H1 (cell line): ENCODE measurements around the gene LPP.

Experiments
- BCL11A ChIP-seq, 2 experiments: IDR thresholded peaks; one replicate each; pipeline ENCODE4 v1.6.1; 2011; ENCODE audit warnings: low read depth in 2 of 2, low read length in 2 of 2, mild to moderate bottlenecking in 2 of 2
- CBX5 ChIP-seq: fragments of 300-800, 300-1000 bp; sonication (generic); IDR thresholded peaks from 2 replicates; pipeline ENCODE4 v1.7.1; 2016; ENCODE audit warnings: antibody characterized with exemption, low read length, low read depth
- CEBPB ChIP-seq: IDR thresholded peaks from 2 replicates; pipeline ENCODE4 v1.6.1; 2012; ENCODE audit warnings: low read depth, low read length
- CREB1 ChIP-seq: IDR thresholded peaks from 2 replicates; pipeline ENCODE4 v1.6.1; 2012; ENCODE audit warnings: inconsistent platforms
- EGR1 ChIP-seq: IDR thresholded peaks from 2 replicates; pipeline ENCODE4 v1.6.1; 2011; ENCODE audit warnings: low read depth, low read length, borderline replicate concordance
- EP300 ChIP-seq, 2 experiments: IDR thresholded peaks; 1 replicate in 1 of 2; 2 replicates in 1 of 2; pipeline ENCODE4 v1.6.1; 2011 to 2012; ENCODE audit warnings: low read depth in 2 of 2, low read length in 2 of 2, mild to moderate bottlenecking in 2 of 2, borderline replicate concordance in 1 of 2, inconsistent platforms in 1 of 2, moderate library complexity in 1 of 2
- EZH2 ChIP-seq: fragments of 200-600 bp; sonication (generic); IDR thresholded peaks from 2 replicates; pipeline ENCODE4 v1.7.1; 2012; ENCODE audit warnings: low read depth, mild to moderate bottlenecking, moderate library complexity, low read length, inconsistent platforms; ENCODE audit not compliant: severe bottlenecking
- POLR2A ChIP-seq, 2 experiments: IDR thresholded peaks; 1 replicate in 1 of 2; 2 replicates in 1 of 2; pipeline ENCODE4 v1.6.1; 2011; ENCODE audit warnings: low read depth in 2 of 2, low read length in 2 of 2, mild to moderate bottlenecking in 2 of 2; ENCODE audit errors: control extremely low read depth in 1 of 2
- POLR2AphosphoS5 ChIP-seq: IDR thresholded peaks from 2 replicates; pipeline ENCODE4 v1.6.1; 2011; ENCODE audit warnings: low read depth, low read length
- RNF2 ChIP-seq: fragments of 200-900, 300-1000 bp; sonication (generic); IDR thresholded peaks from 2 replicates; pipeline ENCODE4 v1.7.1; 2016; ENCODE audit warnings: borderline replicate concordance, low read depth, mild to moderate bottlenecking, antibody characterized with exemption, low read length; ENCODE audit not compliant: poor library complexity, severe bottlenecking; ENCODE audit errors: missing control alignments
- SIN3A ChIP-seq, 2 experiments: IDR thresholded peaks in 1 of 2; conservative IDR thresholded peaks in 1 of 2; 2 replicates each; pipeline ENCODE4 v1.6.1; 2011 to 2012; ENCODE audit warnings: low read length in 2 of 2, improper control_type of control experiment in 1 of 2, low read depth in 1 of 2, mild to moderate bottlenecking in 1 of 2
- SP1 ChIP-seq: IDR thresholded peaks from 2 replicates; pipeline ENCODE4 v1.6.1; 2011; ENCODE audit warnings: low read depth, low read length
- TBP ChIP-seq: IDR thresholded peaks from 2 replicates; pipeline ENCODE4 v1.6.1; 2011; ENCODE audit warnings: low read depth, low read length, improper control_type of control experiment
- TF ChIP-seq, protein P1 (sequence below), 3 experiments: IDR thresholded peaks; 1 replicate in 2 of 3; 2 replicates in 1 of 3; pipeline versions ENCODE4 v1.5.1 to v1.6.1; 2011; ENCODE audit warnings: low read length in 3 of 3, mild to moderate bottlenecking in 3 of 3, inconsistent platforms in 2 of 3, low read depth in 1 of 3, moderate library complexity in 1 of 3; ENCODE audit not compliant: insufficient read depth in 1 of 3; ENCODE audit errors: control extremely low read depth in 1 of 3

- TF ChIP-seq POLR2AphosphoS5, result no peak
- no peak for TF ChIP-seq POLR2A (IDR thresholded peaks at IDR 0.05; ENCODE audit: control extremely low read depth in 1 of 2, low read depth in 2 of 2, low read length in 2 of 2)
- no peak for TF ChIP-seq SIN3A (conservative IDR thresholded peaks at IDR 0.05 in 1 of 2, IDR thresholded peaks at IDR 0.05 in 1 of 2; ENCODE audit: low read depth in 1 of 2, low read length in 2 of 2)
- no peak for TF ChIP-seq RNF2
- TF ChIP-seq SP1, result no peak
- TF ChIP-seq, protein P1, sequence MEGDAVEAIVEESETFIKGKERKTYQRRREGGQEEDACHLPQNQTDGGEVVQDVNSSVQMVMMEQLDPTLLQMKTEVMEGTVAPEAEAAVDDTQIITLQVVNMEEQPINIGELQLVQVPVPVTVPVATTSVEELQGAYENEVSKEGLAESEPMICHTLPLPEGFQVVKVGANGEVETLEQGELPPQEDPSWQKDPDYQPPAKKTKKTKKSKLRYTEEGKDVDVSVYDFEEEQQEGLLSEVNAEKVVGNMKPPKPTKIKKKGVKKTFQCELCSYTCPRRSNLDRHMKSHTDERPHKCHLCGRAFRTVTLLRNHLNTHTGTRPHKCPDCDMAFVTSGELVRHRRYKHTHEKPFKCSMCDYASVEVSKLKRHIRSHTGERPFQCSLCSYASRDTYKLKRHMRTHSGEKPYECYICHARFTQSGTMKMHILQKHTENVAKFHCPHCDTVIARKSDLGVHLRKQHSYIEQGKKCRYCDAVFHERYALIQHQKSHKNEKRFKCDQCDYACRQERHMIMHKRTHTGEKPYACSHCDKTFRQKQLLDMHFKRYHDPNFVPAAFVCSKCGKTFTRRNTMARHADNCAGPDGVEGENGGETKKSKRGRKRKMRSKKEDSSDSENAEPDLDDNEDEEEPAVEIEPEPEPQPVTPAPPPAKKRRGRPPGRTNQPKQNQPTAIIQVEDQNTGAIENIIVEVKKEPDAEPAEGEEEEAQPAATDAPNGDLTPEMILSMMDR (IDR thresholded peaks at IDR 0.05; ENCODE audit: control extremely low read depth in 1 of 3, insufficient read depth in 1 of 3, low read depth in 1 of 3, low read length in 3 of 3), result no peak
- no peak for TF ChIP-seq BCL11A (IDR thresholded peaks at IDR 0.05; ENCODE audit: low read depth in 2 of 2, low read length in 2 of 2)
- TF ChIP-seq EP300 (IDR thresholded peaks at IDR 0.05; ENCODE audit: borderline replicate concordance in 1 of 2, low read depth in 2 of 2, low read length in 2 of 2), result no peak
- TF ChIP-seq EGR1, result no peak
- TF ChIP-seq CREB1, result no peak
- no peak for TF ChIP-seq EZH2
- TF ChIP-seq TBP, result no peak
- no peak for TF ChIP-seq CEBPB
- TF ChIP-seq CBX5, result no peak
Observed at GRCh38 chr3:188889054-188889491, 735.1 kb downstream of the LPP start.
